Coronary artery (tissue), 2 donors: ENCODE measurements around the gene STXBP4.

Experiments used
- DNase-seq: peaks from one replicate; pipeline ENCODE4 v3.0.0-alpha.2; 2017; ENCODE audit warnings: low spot score
- H3K27ac ChIP-seq, 2 donors: fragments of 200-600 bp; sonication (generic); one replicate each; pipeline ENCODE4 v1.5.1; 2016 to 2019
- H3K4me3 ChIP-seq: fragments of 200-600 bp; sonication (generic); 2 replicates; pipeline ENCODE4 v1.5.1; 2016; ENCODE audit warnings: mild to moderate bottlenecking, moderate library complexity
- TF ChIP-seq, protein P1 (sequence below): fragments of 200-600 bp; sonication (generic); IDR thresholded peaks from one replicate; pipeline ENCODE4 v1.5.1; 2019; ENCODE audit warnings: antibody characterized with exemption

Gene STXBP4

DNA sequence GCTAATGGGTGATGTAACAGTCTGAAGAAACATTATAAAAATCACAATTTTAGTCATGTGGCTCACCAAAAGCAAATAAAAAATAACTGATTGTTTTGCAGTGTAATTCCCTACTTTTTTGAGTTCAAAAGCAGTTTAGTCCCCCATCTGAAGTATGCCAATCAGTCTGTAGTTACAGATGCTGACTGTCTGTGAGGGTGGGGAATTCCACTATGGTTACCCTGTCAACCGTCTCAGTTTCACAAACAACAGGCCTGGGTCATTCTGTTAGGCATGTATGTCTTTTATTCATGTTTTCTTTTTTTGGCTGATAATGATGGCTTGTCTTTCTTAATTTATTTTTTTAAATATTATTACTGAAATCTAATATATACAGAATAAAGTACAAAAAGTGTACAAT is 69.3 kb downstream of the STXBP4 start:
- H3K27ac ChIP-seq, result no peak overlapping the region
- no peak for DNase-seq
- TF ChIP-seq, protein P1, sequence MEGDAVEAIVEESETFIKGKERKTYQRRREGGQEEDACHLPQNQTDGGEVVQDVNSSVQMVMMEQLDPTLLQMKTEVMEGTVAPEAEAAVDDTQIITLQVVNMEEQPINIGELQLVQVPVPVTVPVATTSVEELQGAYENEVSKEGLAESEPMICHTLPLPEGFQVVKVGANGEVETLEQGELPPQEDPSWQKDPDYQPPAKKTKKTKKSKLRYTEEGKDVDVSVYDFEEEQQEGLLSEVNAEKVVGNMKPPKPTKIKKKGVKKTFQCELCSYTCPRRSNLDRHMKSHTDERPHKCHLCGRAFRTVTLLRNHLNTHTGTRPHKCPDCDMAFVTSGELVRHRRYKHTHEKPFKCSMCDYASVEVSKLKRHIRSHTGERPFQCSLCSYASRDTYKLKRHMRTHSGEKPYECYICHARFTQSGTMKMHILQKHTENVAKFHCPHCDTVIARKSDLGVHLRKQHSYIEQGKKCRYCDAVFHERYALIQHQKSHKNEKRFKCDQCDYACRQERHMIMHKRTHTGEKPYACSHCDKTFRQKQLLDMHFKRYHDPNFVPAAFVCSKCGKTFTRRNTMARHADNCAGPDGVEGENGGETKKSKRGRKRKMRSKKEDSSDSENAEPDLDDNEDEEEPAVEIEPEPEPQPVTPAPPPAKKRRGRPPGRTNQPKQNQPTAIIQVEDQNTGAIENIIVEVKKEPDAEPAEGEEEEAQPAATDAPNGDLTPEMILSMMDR, result no peak

DNA sequence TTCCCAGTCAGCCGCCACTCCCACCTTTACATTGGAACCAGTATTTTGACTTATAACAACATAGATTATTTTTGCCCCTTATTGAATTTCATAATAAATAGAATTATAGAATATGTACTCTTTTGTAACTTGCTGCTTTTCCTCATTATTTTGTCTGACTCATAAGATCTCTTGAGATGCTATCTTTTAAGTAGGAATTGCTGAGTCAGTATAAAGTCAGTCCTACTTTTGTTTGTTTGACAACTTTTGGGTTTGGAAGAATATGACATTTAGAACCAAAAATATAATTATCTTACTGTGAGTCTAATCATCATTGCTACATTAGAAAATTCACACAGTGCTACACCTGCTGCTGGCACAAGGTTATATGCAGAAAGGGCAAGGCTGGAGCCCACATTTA is 69.7 kb downstream of the STXBP4 start:
- DNase-seq, result no peak
- TF ChIP-seq, protein P1, result no peak
- H3K4me3 ChIP-seq, result no peak overlapping the region
- no peak overlapping the region for H3K27ac ChIP-seq

More for the DNA sequence above, 69.3 kb downstream of the STXBP4 start:
- H3K4me3 ChIP-seq, result no peak overlapping the region

DNA sequence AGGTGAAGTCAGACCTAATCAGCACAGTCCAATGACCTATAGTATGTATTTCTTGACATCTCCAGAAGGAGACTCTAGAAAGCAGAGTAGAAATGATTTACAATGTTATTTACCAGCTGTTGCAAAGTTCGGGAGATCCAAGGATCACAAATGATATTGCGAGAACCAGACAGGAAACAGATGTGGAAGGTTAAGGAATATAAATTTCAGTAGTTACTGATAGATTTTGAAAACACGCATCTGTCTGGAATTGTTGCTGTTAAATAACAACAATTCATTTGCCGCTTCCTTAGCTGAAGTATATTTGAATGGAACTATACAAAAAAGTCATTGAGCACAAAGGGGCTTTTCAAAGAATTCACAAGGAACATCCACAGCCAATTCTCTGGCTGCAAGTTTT is 72.0 kb downstream of the STXBP4 start:
- TF ChIP-seq, protein P1, result no peak
- Histone ChIP-seq H3K27ac (no peak overlapping the region), H3K4me3 (no peak overlapping the region)
- no peak for DNase-seq

DNA sequence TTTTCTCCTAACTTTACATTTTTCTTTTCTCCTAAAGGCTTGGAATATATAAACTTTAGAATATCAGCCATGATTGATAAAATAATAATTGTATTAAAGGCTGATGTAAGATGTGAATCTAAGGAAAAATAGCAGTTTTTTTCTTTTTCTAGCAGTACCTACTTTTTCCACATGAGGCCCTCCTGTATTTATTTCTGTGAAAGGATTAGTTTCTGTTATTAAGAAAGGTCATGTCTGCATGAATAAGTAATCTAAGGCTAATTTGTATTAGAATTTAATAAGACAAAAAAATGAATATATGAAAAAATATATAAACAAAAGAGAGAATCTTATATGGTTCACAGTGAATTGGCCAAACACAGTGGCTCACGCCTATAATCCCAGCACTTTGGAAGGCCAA is 85.3 kb downstream of the STXBP4 start:
- Histone ChIP-seq H3K4me3 (no peak overlapping the region), H3K27ac (no peak overlapping the region)
- no peak for DNase-seq
- TF ChIP-seq, protein P1, result no peak

DNA sequence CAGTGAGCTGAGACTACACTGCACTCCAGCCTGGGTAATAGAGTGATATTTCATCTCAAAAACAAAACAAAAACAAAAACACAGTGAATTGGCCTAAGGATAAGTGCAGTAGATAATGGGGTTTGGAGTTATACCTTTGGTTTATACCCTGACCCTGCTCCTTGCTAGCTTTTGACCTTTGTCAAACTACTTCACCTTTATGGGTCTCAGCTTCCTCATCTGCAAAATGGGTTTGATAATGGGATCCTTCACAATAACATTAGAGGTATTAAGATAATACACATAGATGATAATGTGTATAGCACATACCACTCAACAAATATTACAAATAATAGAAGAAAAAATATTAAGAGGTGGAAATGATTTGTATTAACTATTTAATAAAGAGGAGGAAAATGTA is 85.9 kb downstream of the STXBP4 start:
- Histone ChIP-seq H3K4me3 (no peak overlapping the region), H3K27ac (no peak overlapping the region)
- DNase-seq, result no peak
- TF ChIP-seq, protein P1, result no peak

DNA sequence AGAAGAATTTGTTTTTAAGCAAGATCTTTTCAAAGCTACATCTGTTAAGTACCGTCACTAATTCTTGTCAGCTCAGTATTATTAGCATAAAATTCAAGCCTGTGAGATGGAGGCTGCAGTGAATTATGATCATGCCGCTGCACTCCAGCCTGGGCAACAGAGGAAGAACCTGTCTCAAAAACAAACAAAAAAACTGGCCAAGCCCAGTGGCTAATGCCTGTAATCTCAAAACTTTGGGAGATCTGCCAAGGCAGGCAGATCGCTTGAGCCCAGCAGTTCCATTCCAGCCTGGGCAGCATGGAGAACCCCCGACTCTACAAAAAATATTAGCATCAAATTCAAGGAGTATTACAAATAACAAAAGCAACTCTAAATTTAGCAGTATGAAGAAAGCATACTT is 88.0 kb downstream of the STXBP4 start:
- TF ChIP-seq, protein P1, result no peak
- DNase-seq, result no peak
- Histone ChIP-seq H3K27ac (no peak overlapping the region), H3K4me3 (no peak overlapping the region)

DNA sequence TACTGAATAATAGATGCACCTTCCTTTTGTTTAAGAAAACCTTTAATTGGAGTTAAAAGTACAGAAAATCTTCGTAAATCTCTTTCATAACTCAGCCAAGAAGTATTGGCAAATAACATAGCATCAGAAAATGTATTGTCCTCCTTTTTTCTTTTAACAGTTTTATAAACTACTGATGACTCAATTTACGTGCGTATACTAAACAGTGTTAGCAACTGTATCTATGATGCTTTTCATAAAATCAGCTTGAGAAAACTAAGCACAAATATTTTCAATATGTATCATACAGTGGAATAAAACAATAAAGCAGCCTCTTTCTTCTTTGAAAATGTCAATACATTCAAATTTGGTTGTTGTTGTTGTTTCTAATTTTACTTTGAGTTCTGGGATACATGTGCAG is 88.6 kb downstream of the STXBP4 start:
- no peak for DNase-seq
- Histone ChIP-seq H3K27ac (no peak overlapping the region), H3K4me3 (no peak overlapping the region)
- TF ChIP-seq, protein P1, result no peak
